ENCODE results near the gene TMEM94. TPM values are rescaled to one million over a fixed set of nuclear protein-coding genes. Genes with fewer than 3 reads are reported as not detected.

Gene TMEM94
- total and polyA plus RNA-seq, 2 of the 8 experiments (the other 6 are each of a cell fraction or from before 2014, with no cell fraction given), result 54.8 to 69.9 TPM

GRCh38 chr17:75544250-75544649 lies 87.8 kb downstream of the TMEM94 start (continued):
- TF ChIP-seq CHD2 (IDR thresholded peaks at IDR 0.05; ENCODE audit: low read length) (no peak), CTBP2 (IDR thresholded peaks at IDR 0.05; ENCODE audit: borderline replicate concordance, insufficient read depth, insufficient read length, low read length) (no peak)
- TF ChIP-seq, protein P1, sequence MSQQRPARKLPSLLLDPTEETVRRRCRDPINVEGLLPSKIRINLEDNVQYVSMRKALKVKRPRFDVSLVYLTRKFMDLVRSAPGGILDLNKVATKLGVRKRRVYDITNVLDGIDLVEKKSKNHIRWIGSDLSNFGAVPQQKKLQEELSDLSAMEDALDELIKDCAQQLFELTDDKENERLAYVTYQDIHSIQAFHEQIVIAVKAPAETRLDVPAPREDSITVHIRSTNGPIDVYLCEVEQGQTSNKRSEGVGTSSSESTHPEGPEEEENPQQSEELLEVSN (IDR thresholded peaks at IDR 0.05), result no peak

All from H1 (cell line).